Transverse colon (tissue), 4 donors: Measurements from ENCODE around the gene CPNE1. TPM values are rescaled to one million over a fixed set of nuclear protein-coding genes. Genes with fewer than 3 reads are reported as not detected.
A peak's percentile ranks its signal among the peaks of the same experiment; 100 is the strongest.

Experiments
- DNase-seq: peaks from one replicate; pipeline ENCODE4 v3.0.0-alpha.2; 2019
- H3K27ac ChIP-seq, 4 donors: fragments of 200-600 bp; sonication (generic); 2 replicates each; pipeline ENCODE4 v1.5.1; 2016 to 2018; ENCODE audit warnings: inconsistent platforms in 4 of 4
- H3K27me3 ChIP-seq: fragments of 200-600 bp; sonication (generic); 2 replicates; pipeline ENCODE4 v1.5.1; 2017; ENCODE audit warnings: inconsistent platforms
- H3K36me3 ChIP-seq, 4 donors: fragments of 200-600 bp; sonication (generic); 2 replicates each; pipeline ENCODE4 v1.5.1; 2017 to 2019; ENCODE audit warnings: inconsistent platforms in 4 of 4
- H3K4me1 ChIP-seq, 4 donors: fragments of 200-600 bp; sonication (generic); 2 replicates each; pipeline ENCODE4 v1.5.1; 2017 to 2020; ENCODE audit warnings: inconsistent platforms in 4 of 4
- H3K4me3 ChIP-seq, 4 donors: fragments of 200-600 bp; sonication (generic); 1 replicate in 1 of 4; 2 replicates in 3 of 4; pipeline versions ENCODE4 v1.5.1 to v1.6.1; 2017 to 2019; ENCODE audit warnings: inconsistent platforms in 4 of 4
- H3K9me3 ChIP-seq, 2 donors: fragments of 200-600 bp; sonication (generic); 2 replicates each; pipeline ENCODE4 v1.5.1; 2017 to 2019; ENCODE audit warnings: inconsistent platforms in 2 of 2
- EP300 ChIP-seq: sonication (generic); formaldehyde crosslinking; IDR thresholded peaks from one replicate; pipeline ENCODE4 v1.6.1; 2017; ENCODE audit warnings: antibody characterized with exemption, low read depth
- POLR2A ChIP-seq: fragments of 450-650 bp; IDR thresholded peaks from one replicate; pipeline ENCODE4 v1.6.1; 2016; ENCODE audit warnings: antibody characterized with exemption, mild to moderate bottlenecking, moderate library complexity
- POLR2AphosphoS5 ChIP-seq, 3 donors: sonication (generic); formaldehyde crosslinking; IDR thresholded peaks; one replicate each; pipeline ENCODE4 v1.6.1; 2016; ENCODE audit warnings: antibody characterized with exemption in 3 of 3
- WGBS, 2 donors: methylation state at CpG; one replicate each; pipeline ENCODE4 v1.1.5; 2018; ENCODE audit warnings: low coverage in 1 of 2; 5-methylcytosine and 5-hydroxymethylcytosine counted together
- in situ Hi-C, 4 donors: fragments of 200-750 bp; cut with MboI; loops; one replicate each; pipeline versions ENCODE4 v1.15.0 to v1.15.1; 2017; ENCODE audit warnings: low sequenced_read_pairs in 3 of 4, low pct_ligation_motif_present in 1 of 4, low pct_unique_long_range_greater_than_20kb in 1 of 4
- intact Hi-C: fragments of 100-400 bp; cut with DNase I; formaldehyde crosslinking; loops from one replicate; pipeline ENCODE4 v1.15.1; 2023; ENCODE audit warnings: low total_unique reads
- total RNA-seq, 4 donors: library from RNA; depleted of rRNA; stranded (reverse); fragments of >200 nt; gene quantifications; one replicate each; pipeline ENCODE4 v1.1.0, GENCODE V29; 2016
- TF ChIP-seq, protein P1 (sequence below), 5 experiments: fragments of 200-600 bp in 3 of 5; fragments of 450-650 bp in 2 of 5; sonication (generic) in 3 of 5; IDR thresholded peaks; 1 replicate in 2 of 5; 2 replicates in 3 of 5; pipeline ENCODE4 v1.5.1; 2016 to 2017; ENCODE audit warnings: antibody characterized with exemption in 5 of 5, inconsistent platforms in 3 of 5, mild to moderate bottlenecking in 2 of 5, moderate library complexity in 1 of 5

The CPNE1 gene
- total RNA-seq, 4 donors from 2014 or later = 67.7 to 225 (median 132) TPM

DNA sequence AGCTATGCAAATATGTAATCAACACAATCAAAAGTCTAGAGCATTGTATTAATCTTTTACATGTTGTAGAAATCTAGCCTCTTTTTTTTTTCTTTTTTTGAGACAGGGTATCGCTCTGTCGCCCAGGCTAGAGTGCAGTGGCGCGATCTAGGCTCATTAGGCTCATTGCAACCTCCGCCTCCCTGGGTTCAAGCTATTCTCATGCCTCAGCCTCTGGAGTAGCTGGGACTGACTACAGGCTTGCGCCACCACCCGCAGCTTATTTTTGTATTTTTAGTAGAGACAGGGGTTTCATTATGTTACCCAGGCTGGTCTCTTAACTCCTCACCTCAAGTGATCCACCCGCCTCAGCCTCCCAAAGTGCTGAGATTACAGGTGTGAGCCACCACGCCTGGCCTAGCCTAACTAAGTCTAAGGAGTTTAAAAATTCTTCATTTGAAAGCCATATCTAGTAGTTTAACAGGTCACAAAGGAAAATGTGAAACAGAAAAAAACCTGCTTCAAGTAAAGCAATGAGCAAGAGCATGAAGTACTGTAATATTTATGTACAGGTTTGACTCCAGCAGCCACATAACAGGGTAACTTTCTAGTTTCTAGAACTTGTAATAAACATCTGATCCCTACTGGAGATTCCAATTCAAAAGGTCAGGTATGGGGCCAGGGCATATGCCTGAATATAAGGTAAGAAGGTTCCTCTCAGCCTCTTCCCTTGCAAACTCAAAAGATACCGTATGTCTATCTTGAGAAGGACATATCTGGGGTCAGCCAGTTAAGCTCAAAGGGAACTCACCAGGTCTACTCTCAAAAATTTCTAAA, 4.4 kb downstream of the CPNE1 start:
- intact Hi-C loops = no loop called here

DNA sequence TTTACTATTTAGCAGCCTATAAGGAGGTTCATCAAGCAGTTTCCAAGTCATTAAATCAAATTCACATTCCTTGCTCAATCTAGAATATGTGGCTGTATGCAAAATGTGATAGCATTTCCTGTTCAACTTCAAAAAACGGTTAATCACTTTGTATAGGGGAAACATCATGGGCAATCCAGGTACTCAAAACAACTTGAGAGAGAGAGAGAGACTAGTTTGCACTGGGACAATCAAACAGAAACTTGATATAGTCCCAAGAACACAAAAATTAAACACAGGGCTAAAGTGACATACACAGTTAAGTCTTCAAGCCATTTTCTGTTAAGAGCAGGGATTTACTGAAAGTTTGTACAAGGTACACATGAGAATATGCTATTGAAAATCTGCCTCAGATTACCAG, 7.4 kb downstream of the CPNE1 start:
- no peak for DNase-seq
- TF ChIP-seq, protein P1, sequence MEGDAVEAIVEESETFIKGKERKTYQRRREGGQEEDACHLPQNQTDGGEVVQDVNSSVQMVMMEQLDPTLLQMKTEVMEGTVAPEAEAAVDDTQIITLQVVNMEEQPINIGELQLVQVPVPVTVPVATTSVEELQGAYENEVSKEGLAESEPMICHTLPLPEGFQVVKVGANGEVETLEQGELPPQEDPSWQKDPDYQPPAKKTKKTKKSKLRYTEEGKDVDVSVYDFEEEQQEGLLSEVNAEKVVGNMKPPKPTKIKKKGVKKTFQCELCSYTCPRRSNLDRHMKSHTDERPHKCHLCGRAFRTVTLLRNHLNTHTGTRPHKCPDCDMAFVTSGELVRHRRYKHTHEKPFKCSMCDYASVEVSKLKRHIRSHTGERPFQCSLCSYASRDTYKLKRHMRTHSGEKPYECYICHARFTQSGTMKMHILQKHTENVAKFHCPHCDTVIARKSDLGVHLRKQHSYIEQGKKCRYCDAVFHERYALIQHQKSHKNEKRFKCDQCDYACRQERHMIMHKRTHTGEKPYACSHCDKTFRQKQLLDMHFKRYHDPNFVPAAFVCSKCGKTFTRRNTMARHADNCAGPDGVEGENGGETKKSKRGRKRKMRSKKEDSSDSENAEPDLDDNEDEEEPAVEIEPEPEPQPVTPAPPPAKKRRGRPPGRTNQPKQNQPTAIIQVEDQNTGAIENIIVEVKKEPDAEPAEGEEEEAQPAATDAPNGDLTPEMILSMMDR (IDR thresholded peaks at IDR 0.05) = no peak
- TF ChIP-seq POLR2AphosphoS5 (IDR thresholded peaks at IDR 0.05) (no peak), POLR2A (no peak), EP300 (no peak)
- Histone ChIP-seq H3K27ac (peak overlapping the region in 1 of 4 donors; percentile 2), H3K4me1 (peaks cover 21 to 68% (median 49%) of the 10 kb centered on the region in 4 donors), H3K27me3 (no peaks in the 10 kb centered on the region), H3K9me3 (no peaks in the 10 kb centered on the region), H3K36me3 (peaks cover 0 to 21% (median 8%) of the 10 kb centered on the region in 4 donors), H3K4me3 (no peak overlapping the region)
- in situ Hi-C loops = no loop called here
- intact Hi-C loops = no loop called here
- WGBS, 2 donors = 17 to 26% methylated on average over 1 of the region's 1 CpG

More for the DNA sequence above, 4.4 kb downstream of the CPNE1 start:
- H3K9me3 ChIP-seq = no peaks in the 10 kb centered on the region
- no peak overlapping the region for H3K4me3 ChIP-seq
- in situ Hi-C loops = no loop called here
- H3K4me1 ChIP-seq = peaks cover 21 to 79% (median 63%) of the 10 kb centered on the region in 4 donors
- no peaks in the 10 kb centered on the region for H3K36me3 ChIP-seq
- DNase-seq = no peak
- peak overlapping the region in 2 of 4 donors; percentile 25 to 95 for H3K27ac ChIP-seq
- H3K27me3 ChIP-seq = no peaks in the 10 kb centered on the region
- WGBS, 2 donors = 89 to 96% methylated on average over 5 to 10 of the region's 10 CpGs
- TF ChIP-seq POLR2A = no peak
- TF ChIP-seq, protein P1 (IDR thresholded peaks at IDR 0.05) = no peak
- TF ChIP-seq EP300 = no peak
- no peak for TF ChIP-seq POLR2AphosphoS5 (IDR thresholded peaks at IDR 0.05)

DNA sequence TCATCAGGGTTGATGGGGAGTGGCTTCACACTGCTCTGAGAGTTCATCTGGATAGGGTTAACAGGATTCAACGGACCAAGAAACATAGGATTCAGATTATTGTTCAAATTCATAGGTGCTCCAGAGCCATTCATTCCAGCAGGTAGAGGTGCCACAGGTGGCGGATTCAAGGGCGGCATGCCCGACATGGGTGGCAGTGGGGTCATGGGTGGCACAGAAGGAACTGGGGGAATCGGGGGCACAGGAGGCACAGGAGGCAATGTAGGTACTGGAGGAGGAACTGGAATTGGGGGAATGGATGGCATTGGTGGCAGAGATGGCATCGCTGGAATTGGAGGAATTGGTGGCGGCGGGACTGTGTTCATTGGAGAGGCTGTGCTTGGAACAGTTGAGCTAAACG, 10.3 kb downstream of the CPNE1 start:
- 92% methylated on average over 9 of the region's 9 CpGs; no CpG with 5 or more reads in 1 of the 2 donors for WGBS, 2 donors
- H3K36me3 ChIP-seq = peaks cover 0 to 21% (median 8%) of the 10 kb centered on the region in 4 donors
- in situ Hi-C loops (no loop called here), intact Hi-C loops (no loop called here)
- TF ChIP-seq POLR2A (no peak), EP300 (no peak), POLR2AphosphoS5 (IDR thresholded peaks at IDR 0.05) (no peak)
- TF ChIP-seq, protein P1 (IDR thresholded peaks at IDR 0.05) = no peak
- no peaks in the 10 kb centered on the region for H3K27me3 ChIP-seq
- no peak overlapping the region for H3K4me3 ChIP-seq
- no peak overlapping the region for H3K27ac ChIP-seq
- H3K9me3 ChIP-seq = no peaks in the 10 kb centered on the region
- no peak for DNase-seq
- H3K4me1 ChIP-seq = peaks cover 5 to 68% (median 39%) of the 10 kb centered on the region in 4 donors

- H3K4me3 ChIP-seq = no peak overlapping the region
- TF ChIP-seq, protein P1 (IDR thresholded peaks at IDR 0.05) = no peak
- TF ChIP-seq EP300 (no peak), POLR2A (no peak), POLR2AphosphoS5 (IDR thresholded peaks at IDR 0.05) (no peak)
- peaks cover 0 to 21% (median 8%) of the 10 kb centered on the region in 4 donors for H3K36me3 ChIP-seq
- H3K27ac ChIP-seq = no peak overlapping the region
- H3K4me1 ChIP-seq = peaks cover 5 to 68% (median 37%) of the 10 kb centered on the region in 4 donors
- intact Hi-C loops (no loop called here), in situ Hi-C loops (no loop called here)
- DNase-seq = no peak
- 88 to 95% methylated on average over 4 of the region's 4 CpGs for WGBS, 2 donors
- H3K9me3 ChIP-seq = no peaks in the 10 kb centered on the region
- H3K27me3 ChIP-seq = no peaks in the 10 kb centered on the region
Measured at GRCh38 chr20:35653893-35654292, 10.8 kb downstream of the CPNE1 start.
